NCI-H187 treated with DMSO at 0.1 percent for 48 hours (cell line): ENCODE results near the gene AHRR.

Experiments
- DNase-seq: peaks from one replicate; lab custom pipeline; 2025; lab: John Stamatoyannopoulos, UW

Gene AHRR

DNA sequence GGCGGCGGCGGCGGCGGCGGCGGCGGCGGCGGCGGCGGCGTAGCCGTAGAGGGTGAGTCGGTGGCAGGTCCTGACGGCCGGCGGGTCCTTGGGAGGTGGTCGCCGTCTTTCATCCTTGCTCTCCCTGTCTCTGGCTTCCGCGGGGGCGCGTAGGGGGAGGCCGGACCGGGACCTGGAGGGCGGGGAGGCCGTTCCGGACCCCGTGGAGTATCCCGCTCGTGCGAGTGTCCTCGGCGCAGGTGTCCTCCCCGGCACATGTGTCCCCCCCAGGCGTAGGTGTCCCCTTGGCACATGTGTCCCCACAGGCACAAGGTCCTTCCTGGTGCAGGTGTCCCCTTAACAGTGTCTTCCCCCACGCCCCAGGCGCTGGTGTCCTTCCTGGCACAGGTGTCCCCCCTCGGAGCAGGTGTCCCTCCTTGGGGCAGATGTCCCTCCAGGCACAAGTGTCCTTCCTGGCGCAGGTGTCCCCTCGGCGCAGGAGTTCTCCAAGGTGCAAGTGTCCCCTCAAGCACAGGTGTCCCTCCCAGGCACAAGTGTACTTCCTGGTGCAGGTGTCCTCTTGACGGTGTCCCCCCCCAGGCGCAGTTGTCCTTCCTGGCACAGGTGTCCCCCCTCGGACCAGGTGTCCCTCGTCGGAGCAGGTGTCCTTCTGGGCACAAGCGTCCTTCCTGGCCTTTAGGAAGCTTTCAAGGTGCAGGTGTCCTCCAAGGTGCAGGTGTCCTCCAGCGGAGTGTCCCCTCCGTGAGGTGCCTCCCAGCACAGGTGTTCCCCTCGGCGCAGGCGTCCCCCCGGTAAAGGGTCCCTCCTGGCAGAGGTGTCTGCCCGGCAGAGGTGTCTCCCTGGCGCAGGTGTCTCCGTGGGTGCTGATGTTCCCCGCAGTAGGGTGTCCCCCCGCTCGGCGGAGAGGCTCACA lies 122.0 kb downstream of the AHRR start:
- DNase-seq, result no peak

DNA sequence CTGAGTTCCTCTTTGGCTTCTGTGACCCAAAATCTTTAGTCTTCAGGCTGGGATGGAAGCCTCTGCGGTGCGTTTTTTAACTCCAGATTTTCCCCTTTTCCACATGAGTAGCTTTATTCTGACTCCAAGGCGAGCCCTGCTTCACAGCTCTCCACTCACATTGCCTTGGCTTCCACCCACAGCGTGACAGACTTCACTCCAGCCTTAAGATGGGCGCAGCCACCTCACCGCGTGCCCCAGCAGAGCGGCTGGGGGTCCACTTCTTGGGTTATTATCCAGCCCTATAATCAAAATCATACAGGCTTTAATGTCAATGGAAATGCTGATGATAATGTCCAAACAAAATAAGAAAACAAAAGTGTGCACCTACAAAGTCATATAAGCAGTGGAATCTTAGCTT lies 122.7 kb downstream of the AHRR start:
- no peak for DNase-seq

DNA sequence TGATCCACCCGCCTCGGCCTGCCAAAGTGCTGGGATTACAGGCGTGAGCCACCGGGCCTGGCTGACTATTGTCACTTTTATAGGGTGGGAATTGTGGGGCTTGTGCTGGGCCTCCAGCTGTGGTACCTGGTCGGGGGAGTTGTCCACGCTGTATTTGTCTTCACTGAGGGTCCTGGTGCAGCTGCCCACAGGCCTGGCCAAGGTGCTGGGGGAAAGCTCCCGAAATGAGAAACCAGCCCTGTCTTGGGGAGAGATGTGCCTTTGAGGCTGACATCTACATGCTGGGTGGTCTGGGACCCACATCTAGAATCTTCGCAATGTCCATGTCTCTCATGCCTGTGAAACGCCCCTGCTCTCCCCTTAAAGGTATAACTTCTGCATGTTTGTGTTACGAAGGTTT lies 124.1 kb downstream of the AHRR start:
- no peak for DNase-seq

DNA sequence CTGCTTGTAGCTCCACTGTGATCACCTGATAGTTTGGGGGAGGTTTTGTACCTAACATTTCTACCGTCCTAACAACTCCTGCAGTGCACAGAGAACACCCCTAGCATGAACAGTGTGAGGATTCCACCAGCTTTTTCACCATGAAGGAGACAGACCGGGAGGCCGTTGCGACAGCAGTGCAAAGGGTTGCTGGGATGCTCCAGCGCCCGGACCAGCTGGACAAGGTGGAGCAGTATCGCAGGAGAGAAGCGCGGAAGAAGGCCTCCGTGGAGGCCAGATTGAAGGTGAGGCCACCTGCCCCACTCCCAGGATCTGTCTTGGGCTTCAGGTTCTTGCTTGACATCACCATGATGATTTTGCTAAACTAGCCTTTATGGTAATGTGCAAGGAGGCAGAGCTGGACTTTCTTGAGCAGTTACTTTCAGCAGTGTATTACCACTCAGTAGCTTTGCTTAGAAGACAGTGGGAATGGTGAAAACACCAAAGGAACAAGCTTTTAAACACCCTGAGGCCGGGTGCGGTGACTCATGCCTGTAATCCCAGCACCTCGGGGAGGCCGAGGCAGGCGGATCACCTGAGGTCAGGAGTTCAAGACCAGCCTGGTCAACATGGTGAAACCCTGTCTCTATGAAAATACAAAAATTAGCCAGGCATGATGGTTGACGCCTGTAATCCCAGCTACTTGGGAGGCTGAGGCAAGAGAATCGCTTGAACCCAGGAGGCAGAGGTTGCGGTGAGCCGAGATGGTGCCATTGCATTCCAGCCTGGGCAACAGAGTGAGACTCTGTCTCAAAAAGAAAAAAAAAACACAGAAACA lies 124.8 kb downstream of the AHRR start:
- no peak for DNase-seq

DNA sequence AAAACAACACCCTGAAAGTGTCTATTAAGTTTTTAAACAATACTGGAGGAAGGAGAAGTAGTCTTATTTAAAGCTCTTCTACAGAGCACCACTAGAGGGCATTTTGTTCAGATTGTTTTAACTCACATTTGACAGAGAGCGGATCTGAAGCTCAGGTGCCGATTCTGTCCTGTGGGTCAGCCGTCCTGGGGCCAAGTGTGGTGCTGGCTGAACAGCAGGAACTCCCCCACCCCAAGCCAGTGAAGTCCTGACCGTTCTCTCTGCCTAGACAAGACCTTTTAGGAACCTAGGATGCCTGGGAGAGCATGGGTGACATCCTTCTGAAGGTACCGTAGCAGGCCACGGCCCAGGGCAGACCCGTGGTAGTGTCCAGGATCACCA lies 125.4 kb downstream of the AHRR start:
- DNase-seq, result no peak

DNA sequence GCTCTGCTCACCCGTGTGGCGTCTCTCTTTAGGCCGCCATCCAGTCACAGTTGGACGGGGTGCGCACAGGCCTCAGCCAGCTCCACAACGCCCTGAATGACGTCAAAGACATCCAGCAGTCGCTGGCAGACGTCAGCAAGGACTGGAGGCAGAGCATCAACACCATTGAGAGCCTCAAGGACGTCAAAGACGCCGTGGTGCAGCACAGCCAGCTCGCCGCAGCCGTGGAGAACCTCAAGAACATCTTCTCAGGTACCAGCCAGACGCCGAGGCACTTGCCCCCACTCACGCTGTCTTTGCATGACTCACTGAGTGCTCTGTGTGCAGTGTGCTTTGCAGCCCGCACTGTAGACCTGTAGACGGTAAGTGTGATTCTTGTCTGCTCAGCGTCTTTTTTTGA lies 126.0 kb downstream of the AHRR start:
- no peak for DNase-seq

DNA sequence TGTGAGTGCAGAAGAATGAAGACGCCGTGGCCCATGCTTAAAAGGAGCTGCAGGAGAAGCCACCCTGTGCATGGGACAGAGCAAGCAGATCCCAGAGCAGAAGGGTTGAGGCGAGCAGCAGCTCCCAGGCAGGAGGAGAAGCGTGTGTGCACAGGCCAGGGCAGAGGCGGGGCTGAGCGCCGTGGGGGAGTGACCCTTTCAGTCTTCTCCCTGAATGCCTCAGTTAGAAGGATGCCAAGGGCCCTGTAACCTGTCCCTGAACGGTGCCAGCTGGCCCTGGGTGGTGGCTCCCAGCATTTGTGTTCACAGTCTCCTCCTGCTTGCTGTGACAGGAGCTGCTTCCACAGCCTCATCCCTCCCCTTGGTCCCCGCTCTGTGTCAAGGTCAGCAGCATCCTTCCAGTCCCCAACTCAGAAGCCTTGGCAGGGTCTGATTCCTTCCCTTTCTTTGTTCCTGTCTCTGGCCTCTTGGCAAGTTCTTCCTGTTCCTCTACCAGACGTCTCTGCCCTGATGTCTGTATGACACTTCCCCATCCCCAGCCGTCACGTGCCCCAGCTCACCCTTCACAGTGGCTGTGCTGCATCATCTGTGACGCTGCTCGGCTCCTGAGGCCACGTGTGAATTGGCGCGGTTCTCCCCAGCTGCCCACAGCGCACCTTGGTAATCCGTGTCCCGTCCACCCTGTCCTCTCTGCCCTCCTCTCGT lies 126.7 kb downstream of the AHRR start:
- no peak for DNase-seq

DNA sequence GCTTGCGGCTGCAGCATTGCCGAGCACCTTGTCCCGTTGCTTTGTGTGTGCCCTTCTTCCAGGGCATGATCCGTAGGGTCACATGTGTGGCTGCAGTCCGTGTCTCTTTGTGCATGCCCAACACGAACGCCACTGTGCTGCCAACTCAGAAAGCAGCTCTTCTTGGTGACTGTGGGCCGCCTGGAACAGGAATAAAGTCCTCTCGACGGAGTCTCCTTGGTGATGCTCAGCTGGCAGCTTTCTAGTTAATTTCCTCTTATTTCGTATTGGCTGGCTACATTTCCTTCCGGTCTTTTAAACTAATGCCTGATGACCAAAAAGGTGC lies 127.2 kb downstream of the AHRR start:
- no peak for DNase-seq

DNA sequence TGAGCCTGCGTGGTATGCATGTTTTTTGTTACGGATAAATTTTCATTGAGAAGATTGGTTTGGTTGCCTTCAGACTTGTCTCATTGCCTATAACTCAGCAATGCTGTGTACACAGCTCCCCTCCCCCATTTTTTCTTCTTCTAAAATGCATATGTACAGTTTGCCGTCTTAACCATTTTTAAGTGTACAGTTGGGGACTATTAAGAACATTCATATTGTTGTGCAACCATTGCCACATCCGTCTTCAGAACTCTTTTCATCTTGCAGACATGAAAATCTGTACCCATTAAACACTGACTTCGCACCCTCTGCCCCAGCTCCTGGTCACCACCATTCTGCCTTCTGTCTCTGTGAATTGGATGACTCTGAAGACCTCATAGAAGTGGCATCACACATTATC lies 127.6 kb downstream of the AHRR start:
- DNase-seq, result no peak

DNA sequence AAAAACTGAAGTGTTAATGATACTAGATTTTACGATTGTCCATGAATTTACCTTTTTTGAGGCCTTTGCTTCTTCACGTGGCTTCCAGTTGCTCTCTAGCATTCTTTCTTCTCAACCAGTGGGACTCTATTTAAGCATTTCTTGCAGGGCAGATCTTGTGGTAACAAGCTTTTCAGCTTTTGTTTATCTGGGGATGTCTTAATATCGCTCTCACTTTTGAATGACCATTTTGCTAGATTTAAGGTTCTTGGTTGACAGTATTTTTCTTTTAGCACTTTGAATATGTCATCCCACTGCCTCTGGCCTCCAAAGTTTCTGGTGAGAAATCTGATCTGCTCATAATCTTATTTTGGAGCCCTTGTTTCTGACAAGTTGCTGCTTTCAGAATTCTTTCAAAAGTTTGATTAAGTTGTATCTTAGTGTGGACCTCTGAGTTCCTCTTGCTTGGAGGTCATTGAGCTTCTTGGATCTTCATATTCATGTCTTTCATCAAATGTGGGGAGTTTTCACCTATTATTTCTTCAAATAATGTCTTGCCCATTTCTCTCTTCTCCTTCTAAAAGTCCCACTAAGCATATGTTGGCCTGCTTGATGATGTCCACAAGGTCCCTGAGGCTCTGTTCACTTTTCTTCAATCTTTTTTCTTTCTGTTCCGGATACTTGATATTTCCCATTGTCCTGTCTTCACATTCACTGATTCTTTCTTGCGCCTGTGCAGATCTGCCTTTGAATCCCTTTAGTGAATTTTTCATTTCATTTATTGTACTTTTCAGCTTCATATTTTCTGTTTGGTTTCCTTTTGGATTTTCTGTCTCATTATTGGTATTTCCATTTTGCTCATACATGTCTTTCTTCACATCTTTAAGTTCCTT lies 130.3 kb downstream of the AHRR start:
- DNase-seq, result no peak

DNA sequence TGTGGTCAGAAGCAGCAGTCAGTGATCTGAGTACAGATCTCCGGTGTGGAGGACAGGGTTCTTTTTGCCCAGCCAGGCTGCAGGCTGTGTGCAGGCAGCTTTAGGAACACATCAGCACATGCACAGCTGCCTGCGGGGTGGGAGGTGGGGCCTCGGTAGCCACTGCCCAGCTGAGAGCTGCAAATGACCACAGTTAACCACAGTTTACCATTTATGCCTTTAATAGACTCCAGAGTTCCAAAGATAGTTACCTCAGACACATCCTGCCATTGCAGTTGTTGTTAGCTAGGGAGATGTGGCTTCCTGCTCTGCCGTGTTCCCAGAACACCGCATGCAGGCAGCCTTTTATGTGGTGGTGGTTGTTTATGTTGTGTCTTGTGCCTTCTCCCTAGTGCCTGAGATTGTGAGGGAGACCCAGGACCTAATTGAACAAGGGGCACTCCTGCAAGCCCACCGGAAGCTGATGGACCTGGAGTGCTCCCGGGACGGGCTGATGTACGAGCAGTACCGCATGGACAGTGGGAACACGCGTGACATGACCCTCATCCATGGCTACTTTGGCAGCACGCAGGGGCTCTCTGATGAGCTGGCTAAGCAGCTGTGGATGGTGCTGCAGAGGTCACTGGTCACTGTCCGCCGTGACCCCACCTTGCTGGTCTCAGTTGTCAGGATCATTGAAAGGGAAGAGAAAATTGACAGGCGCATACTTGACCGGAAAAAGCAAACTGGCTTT lies 131.6 kb downstream of the AHRR start:
- no peak for DNase-seq

DNA sequence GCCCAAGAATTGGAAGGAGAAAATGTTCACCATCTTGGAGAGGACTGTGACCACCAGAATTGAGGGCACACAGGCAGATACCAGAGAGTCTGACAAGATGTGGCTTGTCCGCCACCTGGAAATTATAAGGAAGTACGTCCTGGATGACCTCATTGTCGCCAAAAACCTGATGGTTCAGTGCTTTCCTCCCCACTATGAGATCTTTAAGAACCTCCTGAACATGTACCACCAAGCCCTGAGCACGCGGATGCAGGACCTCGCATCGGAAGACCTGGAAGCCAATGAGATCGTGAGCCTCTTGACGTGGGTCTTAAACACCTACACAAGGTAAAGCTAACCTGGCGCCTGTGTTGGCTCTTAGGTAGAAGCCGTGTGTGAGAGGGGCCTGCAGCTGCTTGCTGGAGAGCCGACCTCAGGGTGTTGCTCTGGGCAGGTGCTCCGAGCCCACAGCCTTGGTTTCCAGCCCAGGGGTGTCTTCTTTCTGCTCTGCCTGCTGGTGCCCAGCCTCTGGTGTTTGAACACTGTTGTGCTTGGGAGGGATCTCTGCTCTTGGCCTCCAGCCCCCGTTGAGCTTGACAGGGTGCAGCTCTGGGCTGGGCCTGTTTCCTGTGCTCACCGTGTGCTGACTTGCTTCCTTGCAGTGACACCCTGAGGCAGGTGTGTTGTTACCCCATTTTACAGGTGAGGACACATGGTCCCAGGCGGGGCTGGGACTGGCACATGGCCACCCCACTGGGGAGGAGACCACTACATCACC lies 132.4 kb downstream of the AHRR start:
- DNase-seq, result no peak

DNA sequence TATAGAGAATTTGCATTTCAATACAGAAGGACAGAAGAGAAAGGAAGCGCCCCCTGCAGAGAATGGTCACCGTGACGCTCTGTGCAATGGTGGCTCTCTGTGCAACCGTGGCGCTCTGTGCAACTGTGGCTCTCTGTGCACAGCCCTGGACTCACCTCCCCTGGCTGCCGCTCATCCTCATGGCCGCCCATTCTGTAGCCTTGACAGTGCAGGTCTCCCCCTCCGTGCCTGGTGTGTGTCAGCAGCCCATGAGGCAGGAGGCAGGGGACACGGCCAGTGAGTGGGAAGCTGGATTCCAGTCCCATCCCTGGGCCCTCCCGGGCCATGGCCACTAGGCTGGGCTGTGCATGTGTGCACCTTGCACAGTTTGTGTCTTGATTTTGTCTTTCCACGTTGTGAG lies 133.4 kb downstream of the AHRR start:
- DNase-seq, result no peak

DNA sequence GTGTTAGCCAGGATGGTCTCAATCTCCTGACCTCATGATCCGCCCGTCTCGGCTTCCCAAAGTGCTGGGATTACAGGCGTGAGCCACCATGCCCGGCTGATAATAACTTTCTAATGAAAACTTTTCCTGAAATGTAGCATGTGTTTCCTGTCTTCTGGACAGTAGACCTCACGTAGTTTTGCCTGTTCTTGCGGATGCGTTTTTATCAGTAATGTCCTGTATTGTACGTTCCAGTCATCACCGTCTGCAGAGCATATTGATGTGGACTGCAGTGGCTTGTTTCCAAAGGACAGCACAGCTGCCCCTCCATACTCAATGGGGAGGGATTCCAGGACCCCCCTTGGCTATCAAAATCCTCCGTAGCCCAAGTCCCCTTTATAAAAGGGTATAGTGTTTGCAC lies 134.3 kb downstream of the AHRR start:
- no peak for DNase-seq

DNA sequence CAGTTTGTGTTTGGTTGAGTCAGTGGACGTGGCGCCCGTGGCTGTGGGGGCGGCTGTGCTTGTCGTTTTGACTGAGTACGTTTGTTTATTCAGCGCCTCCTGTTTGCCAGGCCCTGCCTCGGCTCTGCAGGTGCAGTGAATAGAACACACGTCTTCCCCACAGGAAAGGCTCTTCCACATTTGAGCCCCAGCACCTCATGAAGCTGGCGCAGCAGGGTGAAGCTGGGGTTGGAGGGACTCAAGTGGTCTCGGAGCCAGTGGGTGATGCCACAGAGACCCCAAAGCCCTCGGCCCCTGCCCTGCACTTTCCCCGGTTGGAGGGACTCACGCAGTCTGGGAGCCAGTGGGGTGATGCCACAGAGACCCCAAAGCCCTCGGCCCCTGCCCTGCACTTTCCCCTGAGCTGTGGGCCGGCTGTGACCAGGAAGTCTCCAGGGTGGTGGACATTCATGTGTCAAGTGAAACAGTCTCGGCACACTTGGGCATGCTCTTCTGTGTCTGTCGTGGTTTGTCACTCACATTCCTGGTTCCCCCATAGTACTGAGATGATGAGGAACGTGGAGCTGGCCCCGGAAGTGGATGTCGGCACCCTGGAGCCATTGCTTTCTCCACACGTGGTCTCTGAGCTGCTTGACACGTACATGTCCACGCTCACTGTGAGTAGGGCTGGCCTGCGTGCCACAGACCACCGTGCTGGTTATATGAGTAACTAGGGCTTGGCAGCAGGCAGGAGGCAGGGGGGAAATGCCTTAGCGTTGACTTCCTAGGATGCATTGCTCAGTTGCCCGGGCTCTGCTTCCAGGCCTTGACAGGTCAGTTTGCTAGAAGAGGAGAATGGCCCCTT lies 135.1 kb downstream of the AHRR start:
- DNase-seq, result no peak

DNA sequence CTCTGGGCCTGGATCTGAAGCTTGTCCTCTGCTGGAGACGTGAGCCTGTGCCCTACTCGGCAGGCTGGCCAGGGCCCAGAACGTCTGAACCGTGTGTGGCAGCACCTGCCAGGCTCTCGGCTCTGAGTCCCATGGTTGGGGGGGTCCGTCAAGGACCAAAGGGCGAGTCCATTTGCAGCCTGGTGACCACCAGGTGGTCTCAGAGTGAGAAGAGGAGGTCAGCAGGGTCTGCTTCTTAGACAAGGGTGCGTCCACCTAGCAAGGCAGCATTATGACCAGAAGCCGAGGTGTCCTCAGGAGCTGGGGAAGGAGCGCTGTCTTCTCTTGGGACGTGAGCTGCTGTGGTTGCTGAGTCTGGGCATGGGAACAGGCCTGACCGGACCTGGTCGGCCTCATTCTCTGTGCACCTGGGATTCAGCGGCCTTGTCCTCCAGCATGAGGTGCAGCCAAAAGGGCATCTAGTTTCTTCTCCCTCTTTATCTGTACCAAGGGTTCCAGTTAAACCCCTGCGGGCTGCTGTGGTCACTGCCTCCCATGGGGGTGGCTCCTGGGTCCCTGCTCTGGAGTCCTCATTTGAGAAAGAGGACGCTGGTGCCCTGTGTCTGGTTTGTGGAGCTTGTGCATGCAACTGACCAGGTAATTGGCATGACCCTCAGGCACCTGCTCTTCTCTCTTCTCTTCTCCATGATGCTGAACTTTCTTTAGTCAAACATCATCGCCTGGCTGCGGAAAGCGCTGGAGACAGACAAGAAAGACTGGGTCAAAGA lies 135.9 kb downstream of the AHRR start:
- no peak for DNase-seq

DNA sequence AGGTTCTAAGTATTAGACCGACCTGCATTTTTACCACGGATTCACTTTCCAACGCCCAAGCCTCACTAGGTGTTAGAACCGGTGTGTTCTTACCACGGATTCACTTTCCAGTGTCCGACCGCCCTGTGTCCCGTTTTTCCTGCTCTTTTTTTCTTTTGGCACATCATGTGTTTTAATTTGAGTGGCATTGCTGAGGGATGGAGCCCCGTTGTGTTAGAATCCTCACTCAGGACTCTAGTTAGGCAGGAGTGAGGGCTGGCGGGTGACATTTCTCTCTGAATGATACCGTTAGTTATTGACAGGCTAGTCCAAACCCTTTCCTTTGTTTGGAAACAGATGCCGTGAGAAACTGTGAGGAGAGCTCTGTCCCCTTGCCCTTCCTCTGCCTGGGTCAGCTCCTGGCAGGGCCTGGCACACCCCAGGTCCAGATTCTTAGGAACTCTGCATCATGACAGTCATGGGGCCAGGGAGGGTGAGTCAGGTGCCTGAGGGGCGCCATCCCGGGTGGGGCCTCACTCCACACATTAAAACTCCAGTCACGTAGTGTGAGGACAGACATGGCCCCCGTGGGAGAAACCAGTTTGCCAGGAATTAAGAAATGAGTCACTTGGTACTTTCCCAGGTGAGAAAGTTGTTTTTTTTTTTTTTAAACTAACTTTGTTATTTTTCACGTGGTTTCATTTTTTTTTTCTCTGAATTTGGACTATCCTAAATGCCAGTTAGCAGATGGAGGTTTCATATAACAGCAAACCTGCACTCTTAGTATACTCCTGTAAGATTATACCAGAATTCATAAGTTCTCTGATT lies 137.2 kb downstream of the AHRR start:
- no peak for DNase-seq
